HG03039 (cell line): ENCODE measurements around the gene CD72.
A peak's percentile ranks its signal among the peaks of the same experiment; 100 is the strongest.
"Not testable (repeated sequence)": the region's sequence is repeated elsewhere in the genome, so short reads cannot be mapped to it uniquely, and the experiment has no call there.

Experiments used
- ATAC-seq: cut with Tn5 transposase; IDR thresholded peaks from one replicate; pipeline ENCODE4 v1.9.1; 2021; ENCODE audit warnings: mild to moderate bottlenecking, moderate library complexity; ENCODE audit not compliant: unreplicated experiment

CD72 gene

GRCh38 chr9:35650341-35651158, 32.3 kb upstream of the CD72 start, which contains the start of gene SIT1:
TSS of gene SIT1 (minus strand) at chr9:35650931. CDS start at chr9:35650853, 78 bp downstream.
- ATAC-seq: no peak

- ATAC-seq: no peak
These were observed 31.5 kb upstream of the CD72 start for GRCh38 chr9:35649431-35650340.

DNA sequence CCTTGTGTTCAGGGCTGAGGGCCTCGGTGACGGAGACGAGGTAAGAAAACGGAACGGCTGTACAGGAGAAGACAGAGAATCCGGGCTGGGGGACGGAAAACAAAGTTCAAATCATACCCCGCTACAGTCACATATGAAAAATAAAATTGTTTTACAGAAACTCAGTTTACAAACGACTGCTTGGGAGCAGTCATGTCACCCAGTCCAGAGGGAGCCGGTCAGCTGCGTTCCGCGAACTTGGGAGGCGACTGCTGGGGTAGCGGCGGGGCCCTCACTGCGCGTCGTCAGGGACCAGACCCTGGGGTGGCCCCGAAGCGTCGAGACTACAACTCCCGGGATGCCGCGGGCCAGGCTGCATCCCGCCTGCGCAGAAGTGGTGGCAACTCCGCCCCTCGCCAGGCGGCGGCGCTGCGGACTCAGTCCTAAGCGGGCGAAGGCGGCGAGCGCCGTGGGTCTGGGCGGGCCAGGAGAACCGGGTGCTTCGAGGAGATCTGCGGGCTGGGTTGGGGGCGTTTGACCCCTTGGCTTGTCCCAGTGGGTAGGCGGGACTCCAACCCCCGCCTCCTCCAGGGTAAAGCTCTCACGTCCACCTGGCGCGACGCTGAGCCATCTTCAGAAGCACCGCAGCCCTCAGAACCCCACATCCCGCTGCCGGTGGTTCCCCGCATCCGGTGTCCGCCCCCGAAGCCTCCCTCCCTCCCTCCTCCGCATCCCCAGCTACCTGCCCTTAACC, 28.5 kb upstream of the CD72 start:
- peak; percentile 79 for ATAC-seq

- no peak for ATAC-seq
These were observed 27.9 kb upstream of the CD72 start for GRCh38 chr9:35646153-35646532.

DNA sequence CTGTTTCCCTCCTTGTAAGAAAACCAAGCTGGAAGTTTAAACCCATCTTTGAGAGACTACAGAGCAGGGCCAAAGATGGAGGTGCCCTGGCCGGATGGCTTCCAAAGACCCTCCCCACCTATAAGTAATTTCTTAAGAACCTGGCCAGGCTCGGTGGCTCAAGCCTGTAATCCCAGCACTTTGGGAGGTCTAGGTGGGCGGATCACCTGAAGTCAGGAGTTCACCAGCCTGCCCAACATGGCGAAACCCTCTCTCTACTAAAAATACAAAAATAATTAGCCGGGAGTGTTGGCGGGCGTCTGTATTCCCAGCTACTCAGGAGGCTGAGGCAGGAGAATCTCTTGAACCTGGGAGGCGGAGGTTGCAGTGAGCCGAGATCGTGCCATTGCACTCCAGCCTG, 27.5 kb upstream of the CD72 start:
- not testable (repeated sequence) for ATAC-seq

GRCh38 chr9:35643046-35643445, 24.8 kb upstream of the CD72 start:
- no peak for ATAC-seq

GRCh38 chr9:35641478-35641877, 23.3 kb upstream of the CD72 start:
- not testable (repeated sequence) for ATAC-seq

- ATAC-seq: not testable (repeated sequence)
These were observed 22.2 kb upstream of the CD72 start for GRCh38 chr9:35640431-35640830.

GRCh38 chr9:35639631-35640030, 21.4 kb upstream of the CD72 start:
- ATAC-seq: no peak

GRCh38 chr9:35639225-35639624, 21.0 kb upstream of the CD72 start:
- ATAC-seq: not testable (repeated sequence)

GRCh38 chr9:35638751-35639150, 20.5 kb upstream of the CD72 start:
- ATAC-seq: not testable (repeated sequence)

DNA sequence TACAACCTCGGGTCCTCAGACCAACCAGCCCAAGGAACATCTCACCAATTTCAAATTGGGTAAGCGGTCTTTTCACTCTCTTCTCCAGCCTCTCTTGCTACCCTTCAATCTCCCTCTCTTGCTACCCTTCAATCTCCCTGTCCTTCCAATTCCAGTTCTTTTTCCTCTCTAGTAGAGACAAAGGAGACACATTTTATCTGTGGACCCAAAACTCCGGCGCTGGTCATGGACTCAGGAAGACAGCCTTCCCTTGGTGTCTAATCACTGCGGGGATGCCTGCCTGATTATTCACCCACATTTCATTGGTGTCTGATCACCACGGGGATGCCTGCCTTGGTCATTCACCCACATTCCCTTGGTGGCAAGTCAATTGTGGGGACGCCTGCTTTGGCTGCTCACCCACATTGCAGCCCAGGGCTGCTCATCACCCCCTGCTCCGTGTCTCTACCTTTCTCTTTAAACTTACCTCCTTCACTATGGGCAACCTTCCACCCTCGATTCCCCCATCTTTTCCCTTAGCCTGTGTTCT, 19.3 kb upstream of the CD72 start:
- ATAC-seq: not testable (repeated sequence)

GRCh38 chr9:35636877-35637246, 18.6 kb upstream of the CD72 start:
- ATAC-seq: not testable (repeated sequence)

DNA sequence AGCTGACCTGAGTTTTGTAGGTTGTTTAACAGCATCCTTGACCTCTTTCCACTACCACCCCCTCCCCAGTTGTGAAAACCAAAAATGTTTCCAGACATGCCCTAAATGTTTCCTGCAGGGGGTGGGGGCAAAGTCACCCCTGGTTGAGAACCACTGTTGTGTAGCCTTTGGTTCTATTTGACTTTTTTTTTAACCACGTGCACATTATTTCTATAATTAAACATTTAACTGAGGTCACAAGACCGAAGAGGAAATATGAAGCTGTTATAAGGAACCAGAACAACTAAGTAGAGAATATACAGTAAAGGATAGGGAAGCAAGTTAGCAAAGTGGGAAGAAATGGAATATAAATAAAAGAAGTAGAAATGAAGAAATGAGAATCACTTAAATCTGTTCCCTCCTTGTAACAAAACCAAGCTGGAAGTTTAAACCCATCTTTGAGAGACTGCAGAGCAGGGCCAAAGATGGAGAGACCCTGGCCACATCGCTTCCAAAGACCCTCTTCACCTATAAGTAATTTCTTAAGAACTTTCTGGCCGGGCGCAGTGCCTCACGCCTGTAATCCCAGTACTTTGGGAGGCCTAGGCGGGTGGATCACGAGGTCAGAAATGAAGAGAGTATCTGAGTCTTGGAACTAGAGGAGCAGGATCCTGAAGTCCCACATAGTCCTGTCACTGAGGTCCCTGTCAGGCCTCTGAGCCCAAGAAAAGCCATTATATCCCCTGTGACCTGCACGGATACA, 18.1 kb upstream of the CD72 start:
- ATAC-seq: no peak

GRCh38 chr9:35635730-35636129, 17.5 kb upstream of the CD72 start:
- ATAC-seq: no peak

- ATAC-seq: no peak
These were observed 11.4 kb upstream of the CD72 start for GRCh38 chr9:35629597-35629996.

DNA sequence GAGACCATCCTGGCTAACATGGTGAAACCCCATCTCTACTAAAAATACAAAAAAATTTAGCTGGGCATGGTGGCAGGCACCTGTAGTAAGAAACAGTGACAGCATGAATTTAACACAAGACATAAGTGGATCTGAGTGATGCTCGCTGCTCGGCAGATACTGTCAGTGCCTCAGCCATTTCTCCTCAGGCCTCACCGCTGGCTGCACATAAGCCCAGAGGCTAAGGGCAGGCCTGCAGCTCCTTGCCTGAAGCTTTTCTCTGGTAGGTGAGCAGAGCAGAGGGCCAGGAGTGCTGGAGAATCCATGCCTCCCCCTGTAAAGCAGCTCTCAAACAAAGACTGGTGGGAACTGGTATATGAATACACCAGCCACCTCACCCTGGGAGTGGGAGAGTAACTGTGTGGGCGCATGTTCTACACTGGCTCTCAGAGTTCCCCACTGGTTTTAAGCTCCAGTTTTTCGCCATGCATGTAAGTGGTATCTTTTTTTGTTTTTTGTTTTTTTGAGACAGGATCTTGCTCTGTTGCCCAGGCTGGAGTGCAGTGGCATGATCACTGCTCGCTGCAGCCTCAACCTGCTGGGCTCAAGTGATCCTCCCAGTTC, 10.3 kb upstream of the CD72 start:
- ATAC-seq: no peak

- no peak for ATAC-seq
These were observed 9.4 kb upstream of the CD72 start for GRCh38 chr9:35627575-35627974.

GRCh38 chr9:35619800-35620158, 1.6 kb upstream of the CD72 start:
- ATAC-seq: no peak
